K562 (cell line): ENCODE data around the gene UTP25. TPM values are rescaled to one million over a fixed set of nuclear protein-coding genes. Genes with fewer than 3 reads are reported as not detected.

Source experiments
- ARHGAP35 ChIP-seq: fragments of 450-650 bp; IDR thresholded peaks from 2 replicates; pipeline ENCODE4 v1.6.1; 2018; ENCODE audit not compliant: partially characterized antibody
- CBFA2T3 ChIP-seq: fragments of 450-650 bp; IDR thresholded peaks from 2 replicates; pipeline ENCODE4 v1.6.1; 2017
- CBX1 ChIP-seq: sonication (generic); IDR thresholded peaks from 2 replicates; pipeline ENCODE4 v1.6.1; 2016; ENCODE audit warnings: antibody characterized with exemption, low read depth, mild to moderate bottlenecking
- CHCHD3 ChIP-seq: fragments of 250-450 bp; sonication (Bioruptor Pico); IDR thresholded peaks from 2 replicates; pipeline ENCODE4 v2.1.2; 2022; ENCODE audit warnings: mild to moderate bottlenecking
- CSDE1 ChIP-seq, 2 experiments: fragments of 450-650 bp; IDR thresholded peaks; 2 replicates each; pipeline ENCODE4 v1.6.1; 2016; ENCODE audit warnings: mild to moderate bottlenecking in 1 of 2
- DPF2 ChIP-seq: fragments of 450-650 bp; IDR thresholded peaks from 2 replicates; pipeline ENCODE4 v1.6.1; 2016
- JUND ChIP-seq, 2 experiments: IDR thresholded peaks; 2 replicates in 1 of 2; 3 replicates in 1 of 2; pipeline ENCODE4 v1.6.1; 2011; ENCODE audit warnings: borderline replicate concordance in 2 of 2, low read depth in 2 of 2, low read length in 2 of 2, improper control_type of control experiment in 1 of 2, missing biosample characterization in 1 of 2, missing genetic modification characterization in 1 of 2, missing genetic modification reagents in 1 of 2
- KDM2B ChIP-seq: fragments of 250-450 bp; sonication (Bioruptor Pico); IDR thresholded peaks from 2 replicates; pipeline ENCODE4 v1.8.0; 2021; ENCODE audit warnings: mild to moderate bottlenecking, moderate library complexity
- PML ChIP-seq: IDR thresholded peaks from 2 replicates; pipeline ENCODE4 v1.6.1; 2012; ENCODE audit warnings: low read length, inconsistent platforms
- POLR2AphosphoS5 ChIP-seq: IDR thresholded peaks from 2 replicates; pipeline ENCODE4 v1.6.1; 2011; ENCODE audit warnings: mild to moderate bottlenecking, low read depth, low read length, moderate library complexity; ENCODE audit not compliant: control insufficient read depth, insufficient read depth
- RBBP5 ChIP-seq: fragments of 200-600 bp; sonication (generic); IDR thresholded peaks from 2 replicates; pipeline ENCODE4 v1.6.1; 2012; ENCODE audit warnings: borderline replicate concordance, mild to moderate bottlenecking, low read length, control low read depth, inconsistent platforms; ENCODE audit not compliant: insufficient read depth, poor library complexity, severe bottlenecking
- RBM15 ChIP-seq: fragments of 200-400 bp; formaldehyde crosslinking; IDR thresholded peaks from 2 replicates; pipeline ENCODE4 v1.6.1; 2018; ENCODE audit warnings: mild to moderate bottlenecking, low read length, moderate library complexity; ENCODE audit not compliant: insufficient read depth
- XRCC3 ChIP-seq: fragments of 450-650 bp; IDR thresholded peaks from 2 replicates; pipeline ENCODE4 v1.6.1; 2017; ENCODE audit warnings: mild to moderate bottlenecking, moderate library complexity
- ZNF316 ChIP-seq: fragments of 450-650 bp; IDR thresholded peaks from 2 replicates; pipeline ENCODE4 v1.6.1; 2016
- ZNF586 ChIP-seq: fragments of 450-650 bp; formaldehyde crosslinking; conservative IDR thresholded peaks from 2 replicates; pipeline ENCODE4 v1.4.0; 2020; ENCODE audit warnings: mild to moderate bottlenecking, moderate library complexity
- ZNF780A ChIP-seq: fragments of 250-450 bp; sonication (Bioruptor Pico); IDR thresholded peaks from 2 replicates; pipeline ENCODE4 v1.5.0; 2021; ENCODE audit warnings: mild to moderate bottlenecking
- polyA plus RNA-seq, 8 experiments: library from polyadenylated mRNA; depleted of rRNA in 4 of 8; stranded (reverse) in 5 of 8; unstranded in 3 of 8; fragments of >200 nt; fragmentation: Nextera tagmentation in 2 of 8; fragmentation: Illumina TruSeq in 1 of 8; extraction: Ambion mirVana in 2 of 8; extraction: Trizol in 1 of 8; gene quantifications; 2 replicates each; pipeline versions ENCODE4 v1.2.1 to v1.2.3, GENCODE V29; 2011 to 2014; ENCODE audit warnings: inconsistent platforms in 1 of 8, missing spikeins in 1 of 8
- total RNA-seq, 7 experiments: library from RNA; depleted of rRNA in 6 of 7; stranded (reverse); fragments of >200 nt in 6 of 7; fragmentation: Illumina TruSeq in 2 of 7; extraction: Trizol in 2 of 7; gene quantifications; 2 replicates each; pipeline versions ENCODE4 v1.2.1 to v1.2.3, GENCODE V29; 2011 to 2021; ENCODE audit warnings: low replicate concordance in 1 of 7
- TF ChIP-seq, protein P1 (sequence below): sonication (generic); formaldehyde crosslinking; IDR thresholded peaks from 2 replicates; pipeline ENCODE4 v1.5.0; 2020; ENCODE audit warnings: missing genetic modification reagents
- TF ChIP-seq, protein P2 (sequence below): fragments of 450-650 bp; IDR thresholded peaks from 2 replicates; pipeline ENCODE4 v1.6.1; 2017; ENCODE audit warnings: antibody characterized with exemption
- TF ChIP-seq, protein P3 (sequence below): sonication (generic); formaldehyde crosslinking; IDR thresholded peaks from 2 replicates; pipeline ENCODE4 v1.8.0; 2022; ENCODE audit warnings: mild to moderate bottlenecking, missing genetic modification reagents

The UTP25 gene
- total and polyA plus RNA-seq, 9 of the 15 experiments (the other 6 are each of a cell fraction or from before 2014, with no cell fraction given) = 5.7 to 17.6 (median 12.0) TPM

DNA sequence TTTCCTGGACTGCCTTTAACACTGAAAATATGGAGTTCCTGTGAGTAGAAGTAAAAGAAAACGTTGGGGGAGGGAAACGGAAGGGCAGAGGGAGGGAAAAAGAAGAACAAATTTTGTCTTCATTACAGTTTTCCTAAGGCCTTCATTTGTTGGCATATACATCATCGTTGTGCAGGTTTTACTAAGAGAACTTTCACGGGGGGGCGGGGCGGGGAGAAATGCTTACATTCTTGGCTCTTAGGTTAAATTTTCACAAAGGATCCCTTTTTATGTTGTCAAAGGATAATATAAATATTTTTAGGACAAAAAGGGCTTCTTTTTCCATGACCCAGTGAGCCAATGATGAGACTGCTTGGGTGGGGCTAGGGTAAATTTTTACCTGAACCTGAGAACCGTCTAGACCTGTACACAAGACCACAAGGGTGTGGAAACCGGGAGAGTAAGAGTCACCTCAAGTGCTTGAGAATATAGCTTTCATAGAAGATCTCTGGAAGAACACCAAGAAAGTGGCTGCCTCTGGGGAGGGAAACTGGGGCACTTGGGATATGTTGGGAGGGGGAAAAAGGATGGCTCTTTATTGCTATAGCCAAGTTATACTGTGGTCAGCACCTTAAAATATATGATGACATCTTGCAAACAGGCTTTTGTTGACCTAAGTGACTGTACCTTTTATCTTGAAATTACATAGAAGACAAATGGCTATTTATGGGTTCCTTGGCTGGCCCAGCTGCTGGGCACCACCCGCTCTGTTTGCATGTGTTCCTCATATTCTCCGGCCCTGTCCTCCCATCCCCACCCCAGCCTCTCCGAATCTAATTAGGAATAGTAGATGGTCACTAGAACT, 2.0 kb upstream of the UTP25 start (continued):
- TF ChIP-seq ZNF586 (CRISPR knock-in tag) (no peak), RBM15 (no peak), PML (no peak), CSDE1 (IDR thresholded peaks at IDR 0.05) (no peak), CBX1 (no peak), POLR2AphosphoS5 (no peak), KDM2B (no peak), CBFA2T3 (peak; percentile 68), RBBP5 (no peak), ZNF316 (peak; percentile 43), ARHGAP35 (no peak), ZNF780A (CRISPR knock-in tag) (no peak), DPF2 (peak; percentile 43; the same call in 1 of the 2 replicates), JUND (IDR thresholded peaks at IDR 0.05; ENCODE audit: borderline replicate concordance, low read depth, low read length) (peak; percentile 23; the same call in 1 of the 2 replicates), JUND (tag; IDR thresholded peaks at IDR 0.05; ENCODE audit: borderline replicate concordance, low read depth, low read length) (peak; percentile 59; the same call in 2 of the 3 replicates), XRCC3 (no peak), CHCHD3 (CRISPR knock-in tag) (no peak)
- TF ChIP-seq, protein P1, sequence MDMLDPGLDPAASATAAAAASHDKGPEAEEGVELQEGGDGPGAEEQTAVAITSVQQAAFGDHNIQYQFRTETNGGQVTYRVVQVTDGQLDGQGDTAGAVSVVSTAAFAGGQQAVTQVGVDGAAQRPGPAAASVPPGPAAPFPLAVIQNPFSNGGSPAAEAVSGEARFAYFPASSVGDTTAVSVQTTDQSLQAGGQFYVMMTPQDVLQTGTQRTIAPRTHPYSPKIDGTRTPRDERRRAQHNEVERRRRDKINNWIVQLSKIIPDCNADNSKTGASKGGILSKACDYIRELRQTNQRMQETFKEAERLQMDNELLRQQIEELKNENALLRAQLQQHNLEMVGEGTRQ (CRISPR knock-in tag) = no peak
- TF ChIP-seq, protein P2, sequence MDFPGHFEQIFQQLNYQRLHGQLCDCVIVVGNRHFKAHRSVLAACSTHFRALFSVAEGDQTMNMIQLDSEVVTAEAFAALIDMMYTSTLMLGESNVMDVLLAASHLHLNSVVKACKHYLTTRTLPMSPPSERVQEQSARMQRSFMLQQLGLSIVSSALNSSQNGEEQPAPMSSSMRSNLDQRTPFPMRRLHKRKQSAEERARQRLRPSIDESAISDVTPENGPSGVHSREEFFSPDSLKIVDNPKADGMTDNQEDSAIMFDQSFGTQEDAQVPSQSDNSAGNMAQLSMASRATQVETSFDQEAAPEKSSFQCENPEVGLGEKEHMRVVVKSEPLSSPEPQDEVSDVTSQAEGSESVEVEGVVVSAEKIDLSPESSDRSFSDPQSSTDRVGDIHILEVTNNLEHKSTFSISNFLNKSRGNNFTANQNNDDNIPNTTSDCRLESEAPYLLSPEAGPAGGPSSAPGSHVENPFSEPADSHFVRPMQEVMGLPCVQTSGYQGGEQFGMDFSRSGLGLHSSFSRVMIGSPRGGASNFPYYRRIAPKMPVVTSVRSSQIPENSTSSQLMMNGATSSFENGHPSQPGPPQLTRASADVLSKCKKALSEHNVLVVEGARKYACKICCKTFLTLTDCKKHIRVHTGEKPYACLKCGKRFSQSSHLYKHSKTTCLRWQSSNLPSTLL = no peak
- TF ChIP-seq, protein P3, sequence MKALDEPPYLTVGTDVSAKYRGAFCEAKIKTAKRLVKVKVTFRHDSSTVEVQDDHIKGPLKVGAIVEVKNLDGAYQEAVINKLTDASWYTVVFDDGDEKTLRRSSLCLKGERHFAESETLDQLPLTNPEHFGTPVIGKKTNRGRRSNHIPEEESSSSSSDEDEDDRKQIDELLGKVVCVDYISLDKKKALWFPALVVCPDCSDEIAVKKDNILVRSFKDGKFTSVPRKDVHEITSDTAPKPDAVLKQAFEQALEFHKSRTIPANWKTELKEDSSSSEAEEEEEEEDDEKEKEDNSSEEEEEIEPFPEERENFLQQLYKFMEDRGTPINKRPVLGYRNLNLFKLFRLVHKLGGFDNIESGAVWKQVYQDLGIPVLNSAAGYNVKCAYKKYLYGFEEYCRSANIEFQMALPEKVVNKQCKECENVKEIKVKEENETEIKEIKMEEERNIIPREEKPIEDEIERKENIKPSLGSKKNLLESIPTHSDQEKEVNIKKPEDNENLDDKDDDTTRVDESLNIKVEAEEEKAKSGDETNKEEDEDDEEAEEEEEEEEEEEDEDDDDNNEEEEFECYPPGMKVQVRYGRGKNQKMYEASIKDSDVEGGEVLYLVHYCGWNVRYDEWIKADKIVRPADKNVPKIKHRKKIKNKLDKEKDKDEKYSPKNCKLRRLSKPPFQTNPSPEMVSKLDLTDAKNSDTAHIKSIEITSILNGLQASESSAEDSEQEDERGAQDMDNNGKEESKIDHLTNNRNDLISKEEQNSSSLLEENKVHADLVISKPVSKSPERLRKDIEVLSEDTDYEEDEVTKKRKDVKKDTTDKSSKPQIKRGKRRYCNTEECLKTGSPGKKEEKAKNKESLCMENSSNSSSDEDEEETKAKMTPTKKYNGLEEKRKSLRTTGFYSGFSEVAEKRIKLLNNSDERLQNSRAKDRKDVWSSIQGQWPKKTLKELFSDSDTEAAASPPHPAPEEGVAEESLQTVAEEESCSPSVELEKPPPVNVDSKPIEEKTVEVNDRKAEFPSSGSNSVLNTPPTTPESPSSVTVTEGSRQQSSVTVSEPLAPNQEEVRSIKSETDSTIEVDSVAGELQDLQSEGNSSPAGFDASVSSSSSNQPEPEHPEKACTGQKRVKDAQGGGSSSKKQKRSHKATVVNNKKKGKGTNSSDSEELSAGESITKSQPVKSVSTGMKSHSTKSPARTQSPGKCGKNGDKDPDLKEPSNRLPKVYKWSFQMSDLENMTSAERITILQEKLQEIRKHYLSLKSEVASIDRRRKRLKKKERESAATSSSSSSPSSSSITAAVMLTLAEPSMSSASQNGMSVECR (CRISPR knock-in tag) = no peak
